ENCODE results near the gene FLYWCH2. TPM values are rescaled to one million over a fixed set of nuclear protein-coding genes. Genes with fewer than 3 reads are reported as not detected.

The FLYWCH2 gene
- total and polyA plus RNA-seq, 2 of the 4 experiments (the other 2 are of a cell fraction): 42.3 to 66.3 TPM

GRCh38 chr16:2854700-2855309, 28.2 kb upstream of the FLYWCH2 start:
- Histone ChIP-seq H2BK15ac (ENCODE audit: low read depth, low read length) (no peak overlapping the region), H3K27ac (ENCODE audit: insufficient read depth, low read length) (no peak overlapping the region), H3K9ac (ENCODE audit: low read depth, low read length) (no peak overlapping the region), H4K20me1 (ENCODE audit: insufficient read depth, low read length) (no peaks in the 10 kb centered on the region), H3K4me3 (ENCODE audit: insufficient read depth, low read depth, low read length) (no peak overlapping the region), H3K4me1 (ENCODE audit: control insufficient read depth, insufficient read depth, low read length) (0 out of 2 replicates have a peak, but pooled peaks cover 2% of the 10 kb centered on the region), H3K4me2 (ENCODE audit: low read depth, low read length) (no peak overlapping the region), H3K14ac (replicated peaks; ENCODE audit: low read depth, low read length) (no peak overlapping the region), H3K36me3 (ENCODE audit: control insufficient read depth, insufficient read depth, low read length) (no peaks in the 10 kb centered on the region), H4K5ac (ENCODE audit: low read depth, low read length) (no peak overlapping the region), H3K9me3 (ENCODE audit: control insufficient read depth, insufficient read depth, low read length) (peaks cover 6% of the 10 kb centered on the region), H2AFZ (replicated peaks; ENCODE audit: low read length, poor library complexity) (no peak overlapping the region), H4K8ac (ENCODE audit: low read depth in 2 of 2, low read length in 2 of 2) (no peak overlapping the region), H3K23ac (ENCODE audit: low read depth, low read length) (no peak overlapping the region), H4K91ac (ENCODE audit: insufficient read depth, low read depth, low read length) (no peak overlapping the region), H2AK5ac (ENCODE audit: low read depth, low read length) (no peak overlapping the region), H3K18ac (ENCODE audit: low read depth, low read length) (no peak overlapping the region), H3K56ac (ENCODE audit: extremely low read depth, insufficient read depth, low read length) (no peak overlapping the region), H2BK20ac (ENCODE audit: low read depth, low read length) (no peak overlapping the region), H2BK5ac (ENCODE audit: low read depth, low read length, poor library complexity, severe bottlenecking) (no peak overlapping the region), H2AK9ac (replicated peaks; ENCODE audit: low read depth, low read length, poor library complexity) (no peak overlapping the region), H2BK120ac (ENCODE audit: low read depth, low read length) (no peak overlapping the region), H3K27me3 (ENCODE audit: control insufficient read depth, insufficient read depth, low read length) (peaks cover 26% of the 10 kb centered on the region), H3K9me1 (ENCODE audit: insufficient read depth, low read length) (no peaks in the 10 kb centered on the region), H3K4ac (ENCODE audit: low read depth, low read length) (no peak overlapping the region), H3K79me1 (ENCODE audit: low read depth in 1 of 2, low read length in 2 of 2) (no peaks in the 10 kb centered on the region)
- ChIA-PET CTCF (interaction anchor here (1.4 kb wide), 1 partner anchor 13 kb away, joined by 4 read pairs; no protein-coding TSS in a partner anchor), POLR2A (ENCODE audit: unreplicated experiment) (no interaction called here)
- ATAC-seq (ENCODE audit: low read depth) (no peak), DNase-seq (no peak)
- intact Hi-C loops (cut with micrococcal nuclease): no loop called here
- dilution Hi-C loops (cut with HindIII; ENCODE audit: low sequenced_read_pairs, unreplicated experiment): no loop called here
- no TSS peak for BruUV-seq (replicated peaks)
- WGBS, 2 experiments (ENCODE audit: extremely low coverage in 2 of 2, insufficient read length in 1 of 2): no CpG with 5 or more reads among the region's 5 CpGs
- peak; percentile 46 for TF ChIP-seq CTCF (conservative IDR thresholded peaks at IDR 0.05; ENCODE audit: low read depth, low read length)
- peak; percentile 26; the same call in 1 of the 2 replicates for TF ChIP-seq SMC3 (IDR thresholded peaks at IDR 0.05; ENCODE audit: low read depth, low read length)
- TF ChIP-seq RCOR1 (IDR thresholded peaks at IDR 0.05; ENCODE audit: insufficient replicate concordance, low read length): no peak
- peak; percentile 34 for TF ChIP-seq RAD21 (IDR thresholded peaks at IDR 0.05; ENCODE audit: low read length)
- in situ Hi-C loops (cut with MboI; ENCODE audit: low sequenced_read_pairs): no loop called here
